MM.1S (cell line): ENCODE data around the gene MAP2K6.
A peak's percentile ranks its signal among the peaks of the same experiment; 100 is the strongest.

Experiments used
- DNase-seq: peaks from one replicate; pipeline ENCODE4 v3.0.0-alpha.2; 2015
- H2AFZ ChIP-seq: fragments of 300-600 bp; sonication (generic); 2 replicates; pipeline ENCODE4 v1.6.0; 2016; ENCODE audit warnings: antibody characterized with exemption, low read length
- H3F3A ChIP-seq: fragments of 300-600 bp; sonication (generic); 2 replicates; pipeline ENCODE4 v1.6.1; 2016; ENCODE audit warnings: mild to moderate bottlenecking, antibody characterized with exemption, low read length, moderate library complexity, mixed read lengths; ENCODE audit not compliant: insufficient read depth
- H3K27ac ChIP-seq: fragments of 300-600 bp; sonication (generic); 2 replicates; pipeline ENCODE4 v1.5.1; 2016; ENCODE audit warnings: mild to moderate bottlenecking, low read length
- H3K27me3 ChIP-seq: fragments of 300-600 bp; sonication (generic); replicated peaks from 2 replicates; pipeline ENCODE4 v1.6.0; 2016; ENCODE audit warnings: low read length; ENCODE audit not compliant: insufficient read depth
- H3K36me3 ChIP-seq: fragments of 300-600 bp; sonication (generic); replicated peaks from 2 replicates; pipeline ENCODE4 v1.6.1; 2016; ENCODE audit warnings: mild to moderate bottlenecking, low read length, mixed read lengths; ENCODE audit not compliant: insufficient read depth
- H3K4me1 ChIP-seq: fragments of 300-600 bp; sonication (generic); 2 replicates; pipeline ENCODE4 v1.6.1; 2016; ENCODE audit warnings: low read length, mixed read lengths
- H3K4me2 ChIP-seq: fragments of 300-600 bp; sonication (generic); 2 replicates; pipeline ENCODE4 v1.6.0; 2016; ENCODE audit warnings: low read depth, low read length
- H3K4me3 ChIP-seq: fragments of 300-600 bp; sonication (generic); 2 replicates; pipeline ENCODE4 v1.5.1; 2016; ENCODE audit warnings: low read length, mixed read lengths
- H3K79me2 ChIP-seq: fragments of 300-600 bp; sonication (generic); 2 replicates; pipeline ENCODE4 v1.6.1; 2016; ENCODE audit warnings: mixed run types, low read length, mixed read lengths
- H3K9ac ChIP-seq: fragments of 300-600 bp; sonication (generic); 2 replicates; pipeline ENCODE4 v1.6.1; 2016; ENCODE audit warnings: low read length, mixed read lengths
- H3K9me2 ChIP-seq: fragments of 300-600 bp; sonication (generic); replicated peaks from 2 replicates; pipeline ENCODE4 v1.6.1; 2016; ENCODE audit warnings: mild to moderate bottlenecking, low read length, mixed read lengths; ENCODE audit not compliant: insufficient read depth
- H3K9me3 ChIP-seq: fragments of 300-600 bp; sonication (generic); replicated peaks from 2 replicates; pipeline ENCODE4 v1.6.1; 2016; ENCODE audit warnings: mild to moderate bottlenecking, low read length, mixed read lengths; ENCODE audit not compliant: insufficient read depth
- H4K20me1 ChIP-seq: fragments of 300-600 bp; sonication (generic); 2 replicates; pipeline ENCODE4 v1.6.1; 2016; ENCODE audit warnings: mild to moderate bottlenecking, low read length, moderate library complexity, mixed read lengths; ENCODE audit not compliant: insufficient read depth
- EZH2 ChIP-seq: fragments of 300-600 bp; sonication (generic); optimal IDR thresholded peaks from 2 replicates; pipeline ENCODE3; 2017; ENCODE audit warnings: low read depth, mild to moderate bottlenecking, antibody characterized with exemption, low read length, mixed read lengths
- EZH2phosphoT487 ChIP-seq: fragments of 300-600 bp; sonication (generic); IDR thresholded peaks from 2 replicates; pipeline ENCODE4 v1.6.1; 2018; ENCODE audit warnings: antibody characterized with exemption, low read length
- TF ChIP-seq, protein P1 (sequence below): fragments of 300-600 bp; sonication (generic); IDR thresholded peaks from 2 replicates; pipeline ENCODE4 v1.5.1; 2016; ENCODE audit warnings: antibody characterized with exemption, low read length, mixed read lengths

Gene MAP2K6

DNA sequence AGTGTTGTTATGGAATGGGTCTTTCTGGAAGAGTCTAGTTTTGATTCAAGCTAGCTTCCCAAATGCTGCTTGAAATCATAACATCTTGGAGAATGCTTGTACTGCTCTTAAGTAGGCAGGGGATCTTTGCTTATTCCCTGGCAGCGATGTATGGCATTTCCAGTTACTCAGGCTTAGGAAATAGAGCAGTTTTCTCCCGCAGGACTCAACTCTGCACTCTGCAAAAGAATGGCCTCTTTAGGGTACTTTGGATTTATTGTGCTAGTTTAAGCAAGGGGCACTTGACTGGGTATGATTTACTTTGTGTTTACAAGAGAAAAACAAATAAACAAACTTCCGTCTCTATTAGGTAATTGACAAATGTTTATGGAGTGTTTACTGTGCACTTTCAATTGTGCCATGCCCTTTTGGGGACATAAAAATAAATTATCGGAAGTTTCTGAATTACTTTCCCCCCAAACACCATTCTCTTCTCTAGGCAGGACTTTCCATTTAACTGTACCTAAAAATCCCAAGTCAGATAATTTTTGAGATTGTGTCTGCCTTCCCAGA is 164.0 kb downstream of the MAP2K6 start:
- Histone ChIP-seq H3K9me2 (no peaks in the 10 kb centered on the region), H3K9ac (no peak overlapping the region), H3K4me3 (no peak overlapping the region), H3F3A (peaks cover 16% of the 10 kb centered on the region), H3K4me1 (peaks cover 11% of the 10 kb centered on the region), H4K20me1 (no peaks in the 10 kb centered on the region), H3K27ac (no peak overlapping the region), H3K9me3 (no peaks in the 10 kb centered on the region), H3K36me3 (no peaks in the 10 kb centered on the region), H2AFZ (no peak overlapping the region), H3K79me2 (no peaks in the 10 kb centered on the region), H3K27me3 (peaks cover 27% of the 10 kb centered on the region), H3K4me2 (no peak overlapping the region)
- TF ChIP-seq EZH2phosphoT487 (no peak), EZH2 (no peak)
- TF ChIP-seq, protein P1, sequence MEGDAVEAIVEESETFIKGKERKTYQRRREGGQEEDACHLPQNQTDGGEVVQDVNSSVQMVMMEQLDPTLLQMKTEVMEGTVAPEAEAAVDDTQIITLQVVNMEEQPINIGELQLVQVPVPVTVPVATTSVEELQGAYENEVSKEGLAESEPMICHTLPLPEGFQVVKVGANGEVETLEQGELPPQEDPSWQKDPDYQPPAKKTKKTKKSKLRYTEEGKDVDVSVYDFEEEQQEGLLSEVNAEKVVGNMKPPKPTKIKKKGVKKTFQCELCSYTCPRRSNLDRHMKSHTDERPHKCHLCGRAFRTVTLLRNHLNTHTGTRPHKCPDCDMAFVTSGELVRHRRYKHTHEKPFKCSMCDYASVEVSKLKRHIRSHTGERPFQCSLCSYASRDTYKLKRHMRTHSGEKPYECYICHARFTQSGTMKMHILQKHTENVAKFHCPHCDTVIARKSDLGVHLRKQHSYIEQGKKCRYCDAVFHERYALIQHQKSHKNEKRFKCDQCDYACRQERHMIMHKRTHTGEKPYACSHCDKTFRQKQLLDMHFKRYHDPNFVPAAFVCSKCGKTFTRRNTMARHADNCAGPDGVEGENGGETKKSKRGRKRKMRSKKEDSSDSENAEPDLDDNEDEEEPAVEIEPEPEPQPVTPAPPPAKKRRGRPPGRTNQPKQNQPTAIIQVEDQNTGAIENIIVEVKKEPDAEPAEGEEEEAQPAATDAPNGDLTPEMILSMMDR = no peak
- DNase-seq = no peak

- Histone ChIP-seq H3K4me3 (no peak overlapping the region), H3K9me3 (no peaks in the 10 kb centered on the region), H3F3A (peaks cover 16% of the 10 kb centered on the region), H3K9ac (no peak overlapping the region), H3K27me3 (peaks cover 33% of the 10 kb centered on the region), H3K79me2 (no peaks in the 10 kb centered on the region), H3K4me2 (peak overlapping the region; percentile 76), H4K20me1 (no peaks in the 10 kb centered on the region), H3K4me1 (peaks cover 11% of the 10 kb centered on the region), H3K36me3 (no peaks in the 10 kb centered on the region), H3K9me2 (no peaks in the 10 kb centered on the region), H2AFZ (no peak overlapping the region), H3K27ac (no peak overlapping the region)
- TF ChIP-seq EZH2phosphoT487 = no peak
- TF ChIP-seq, protein P1 = no peak
- DNase-seq = no peak
Observed at GRCh38 chr17:69579961-69580677, 165.6 kb downstream of the MAP2K6 start.

GRCh38 chr17:69581061-69581961 is 166.8 kb downstream of the MAP2K6 start:
- H2AFZ ChIP-seq = no peak overlapping the region
- no peaks in the 10 kb centered on the region for H3K36me3 ChIP-seq
- H3K9me3 ChIP-seq = no peaks in the 10 kb centered on the region
- DNase-seq = peak; percentile 83
- no peaks in the 10 kb centered on the region for H4K20me1 ChIP-seq
- H3K9ac ChIP-seq = peak overlapping the region; percentile 33
- H3K4me2 ChIP-seq = peak overlapping the region; percentile 76
- H3K79me2 ChIP-seq = no peaks in the 10 kb centered on the region
- peaks cover 33% of the 10 kb centered on the region for H3K27me3 ChIP-seq
- H3K27ac ChIP-seq = peak overlapping the region; percentile 63; the same call in 1 of the 2 replicates
- peaks cover 11% of the 10 kb centered on the region for H3K4me1 ChIP-seq
- TF ChIP-seq, protein P1 = no peak
- TF ChIP-seq EZH2phosphoT487 (no peak), EZH2 (no peak)
- no peaks in the 10 kb centered on the region for H3K9me2 ChIP-seq
- peak overlapping the region; percentile 48 for H3K4me3 ChIP-seq
- H3F3A ChIP-seq = peaks cover 16% of the 10 kb centered on the region
